Neural cell (in vitro differentiated cells): ENCODE data around the gene OCIAD1. TPM values are rescaled to one million over a fixed set of nuclear protein-coding genes. Genes with fewer than 3 reads are reported as not detected.

Source experiments
- H2AFZ ChIP-seq: fragments of 200-600, 300-800 bp; sonication (generic), shearing (Covaris generic); 2 replicates; pipeline ENCODE4 v1.6.0; 2014; ENCODE audit warnings: low read depth, mild to moderate bottlenecking, antibody characterized with exemption, low read length, moderate library complexity
- H3F3A ChIP-seq: fragments of 200-600 bp; shearing (Covaris generic); 2 replicates; pipeline ENCODE4 v1.6.1; 2016; ENCODE audit warnings: mild to moderate bottlenecking, moderate library complexity, mixed read lengths, antibody characterized with exemption, low read length; ENCODE audit not compliant: insufficient read depth, poor library complexity, severe bottlenecking
- H3K27ac ChIP-seq: fragments of 200-600, 300-800 bp; sonication (generic), shearing (Covaris generic); 2 replicates; pipeline ENCODE4 v1.5.1; 2014; ENCODE audit warnings: mild to moderate bottlenecking, low read length, moderate library complexity
- H3K27me3 ChIP-seq: fragments of 300-800, 200-600 bp; sonication (generic), shearing (Covaris generic); 2 replicates; pipeline ENCODE4 v1.6.0; 2014; ENCODE audit warnings: mild to moderate bottlenecking, low read depth, low read length, moderate library complexity; ENCODE audit not compliant: insufficient read depth
- H3K36me3 ChIP-seq: fragments of 300-800, 200-600 bp; sonication (generic), shearing (Covaris generic); 2 replicates; pipeline ENCODE4 v1.5.1; 2014; ENCODE audit warnings: mild to moderate bottlenecking, antibody characterized with exemption, low read length, moderate library complexity; ENCODE audit not compliant: insufficient read depth
- H3K4me2 ChIP-seq: fragments of 300-800, 200-600 bp; sonication (generic), shearing (Covaris generic); 2 replicates; pipeline ENCODE4 v1.6.0; 2014; ENCODE audit warnings: mild to moderate bottlenecking, low read length
- H3K4me3 ChIP-seq: fragments of 300-800, 200-600 bp; sonication (generic), shearing (Covaris generic); 2 replicates; pipeline ENCODE4 v1.5.1; 2014; ENCODE audit warnings: mild to moderate bottlenecking, low read length, moderate library complexity
- H3K79me2 ChIP-seq: fragments of 200-600 bp; shearing (Covaris generic); replicated peaks from 2 replicates; pipeline ENCODE4 v1.6.0; 2014; ENCODE audit warnings: mild to moderate bottlenecking, low read length, moderate library complexity; ENCODE audit not compliant: insufficient read depth
- H3K9ac ChIP-seq: fragments of 300-800, 200-600 bp; sonication (generic), shearing (Covaris generic); 2 replicates; pipeline ENCODE4 v1.6.1; 2016; ENCODE audit warnings: mild to moderate bottlenecking, low read length, mixed read lengths
- H3K9me2 ChIP-seq: fragments of 200-600 bp; shearing (Covaris generic); 2 replicates; pipeline ENCODE4 v1.6.1; 2016; ENCODE audit warnings: mild to moderate bottlenecking, low read length, mixed read lengths; ENCODE audit not compliant: insufficient read depth
- H3K9me3 ChIP-seq: fragments of 200-600, 300-800 bp; sonication (generic), shearing (Covaris generic); 2 replicates; pipeline ENCODE4 v1.6.1; 2016; ENCODE audit warnings: mild to moderate bottlenecking, mixed run types, low read length, moderate library complexity, mixed read lengths
- H4K20me1 ChIP-seq: fragments of 200-600 bp; shearing (Covaris generic); 2 replicates; pipeline ENCODE4 v1.6.1; 2016; ENCODE audit warnings: mild to moderate bottlenecking, mixed run types; ENCODE audit not compliant: insufficient read depth
- CTCF ChIP-seq: fragments of 450-650 bp; IDR thresholded peaks from 2 replicates; pipeline ENCODE4 v1.5.1; 2014; ENCODE audit warnings: antibody characterized with exemption, mild to moderate bottlenecking, moderate library complexity; ENCODE audit not compliant: poor library complexity, severe bottlenecking
- EP300 ChIP-seq: fragments of 450-650 bp; conservative IDR thresholded peaks from 2 replicates; pipeline ENCODE4 v1.6.1; 2014; ENCODE audit warnings: antibody characterized with exemption, mild to moderate bottlenecking, moderate library complexity; ENCODE audit not compliant: poor library complexity, severe bottlenecking
- EZH2 ChIP-seq: fragments of 200-600, 300-800 bp; shearing (Covaris generic), sonication (generic); IDR thresholded peaks from 2 replicates; pipeline ENCODE4 v1.6.1; 2014; ENCODE audit warnings: antibody characterized with exemption, low read length, borderline replicate concordance, mild to moderate bottlenecking; ENCODE audit not compliant: insufficient read depth, poor library complexity, severe bottlenecking
- MXI1 ChIP-seq: fragments of 450-650 bp; conservative IDR thresholded peaks from 2 replicates; pipeline ENCODE4 v1.6.1; 2014; ENCODE audit warnings: antibody characterized with exemption, mild to moderate bottlenecking; ENCODE audit not compliant: poor library complexity, severe bottlenecking
- POLR2AphosphoS5 ChIP-seq: IDR thresholded peaks from 2 replicates; pipeline ENCODE4 v1.6.1; 2012
- RAD21 ChIP-seq: fragments of 450-650 bp; conservative IDR thresholded peaks from 2 replicates; pipeline ENCODE4 v1.6.1; 2014; ENCODE audit warnings: antibody characterized with exemption, mild to moderate bottlenecking, moderate library complexity
- REST ChIP-seq: IDR thresholded peaks from 2 replicates; pipeline ENCODE4 v1.6.1; 2012; ENCODE audit warnings: borderline replicate concordance
- SMC3 ChIP-seq: fragments of 450-650 bp; conservative IDR thresholded peaks from 2 replicates; pipeline ENCODE4 v1.6.1; 2014; ENCODE audit warnings: antibody characterized with exemption, mild to moderate bottlenecking, moderate library complexity; ENCODE audit not compliant: poor library complexity
- TAF1 ChIP-seq: IDR thresholded peaks from 2 replicates; pipeline ENCODE4 v1.6.1; 2012; ENCODE audit warnings: low read depth
- polyA plus RNA-seq: library from polyadenylated mRNA; depleted of rRNA; stranded (reverse); fragments of >200 nt; gene quantifications from 2 replicates; pipeline ENCODE4 v1.2.3, GENCODE V29; 2014

Gene OCIAD1
- polyA plus RNA-seq, 1 donor from 2014 or later: 449 TPM

- Histone ChIP-seq H2AFZ (no peak overlapping the region), H3K9me3 (no peaks in the 10 kb centered on the region), H3K79me2 (no peaks in the 10 kb centered on the region), H3K9me2 (no peaks in the 10 kb centered on the region), H3K36me3 (peaks cover 5% of the 10 kb centered on the region), H3K27ac (no peak overlapping the region), H3K4me2 (no peak overlapping the region), H4K20me1 (no peaks in the 10 kb centered on the region), H3F3A (no peaks in the 10 kb centered on the region), H3K4me3 (no peak overlapping the region), H3K27me3 (no peaks in the 10 kb centered on the region), H3K9ac (no peak overlapping the region)
- no peak for TF ChIP-seq EP300
- TF ChIP-seq POLR2AphosphoS5: no peak
- no peak for TF ChIP-seq MXI1
- no peak for TF ChIP-seq CTCF
- no peak for TF ChIP-seq TAF1
- TF ChIP-seq SMC3: no peak
- no peak for TF ChIP-seq EZH2
- TF ChIP-seq REST: no peak
- no peak for TF ChIP-seq RAD21
Measured at GRCh38 chr4:48899950-48900349, 69.1 kb downstream of the OCIAD1 start.

GRCh38 chr4:48901196-48901595, 70.3 kb downstream of the OCIAD1 start:
- Histone ChIP-seq H3K4me2 (no peak overlapping the region), H3K9me2 (no peaks in the 10 kb centered on the region), H3K27ac (no peak overlapping the region), H3K4me3 (no peak overlapping the region), H3K9me3 (no peaks in the 10 kb centered on the region), H3K9ac (no peak overlapping the region), H3K79me2 (peaks cover 3% of the 10 kb centered on the region), H2AFZ (no peak overlapping the region), H3F3A (no peaks in the 10 kb centered on the region), H3K36me3 (peaks cover 5% of the 10 kb centered on the region), H3K27me3 (no peaks in the 10 kb centered on the region), H4K20me1 (no peaks in the 10 kb centered on the region)
- TF ChIP-seq CTCF (no peak), TAF1 (no peak), SMC3 (no peak), REST (no peak), EP300 (no peak), RAD21 (no peak), MXI1 (no peak), POLR2AphosphoS5 (no peak), EZH2 (no peak)
